WTC11 (cell line): ENCODE data around the gene RILPL1. TPM values are rescaled to one million over a fixed set of nuclear protein-coding genes. Genes with fewer than 3 reads are reported as not detected.

Source experiments
- ATAC-seq: fragments of 200-7000 bp; cut with Tn5 transposase; 2 replicates; pipeline ENCODE4 v1.10.0; 2021; ENCODE audit warnings: mild to moderate bottlenecking, moderate library complexity
- CTCF ChIA-PET: fragments of 300-600 bp; sonication (Branson Sonifier 250); formaldehyde crosslinking; loops from one replicate; lab custom pipeline; 2021; ENCODE audit warnings: antibody characterized with exemption; lab: Charles Lee
- POLR2A ChIA-PET: fragments of 350-600 bp; sonication (Branson Sonifier 250); formaldehyde crosslinking; loops from one replicate; lab custom pipeline; 2021; ENCODE audit warnings: antibody characterized with exemption; lab: Charles Lee
- DNase-seq: peaks from one replicate; pipeline ENCODE4 v3.0.0; 2021; ENCODE audit warnings: low spot score
- H3K27ac Mint-ChIP-seq: 2 replicates; pipeline ENCODE4 v1.8.0; 2021; ENCODE audit warnings: mixed read lengths
- H3K27me3 Mint-ChIP-seq: 2 replicates; pipeline ENCODE4 v1.8.0; 2021; ENCODE audit warnings: low read depth, mild to moderate bottlenecking, moderate library complexity, mixed read lengths
- H3K36me3 Mint-ChIP-seq: 2 replicates; pipeline ENCODE4 v1.8.0; 2021; ENCODE audit warnings: mixed read lengths
- H3K4me1 Mint-ChIP-seq: 2 replicates; pipeline ENCODE4 v1.8.0; 2022; ENCODE audit warnings: mixed read lengths
- H3K4me3 Mint-ChIP-seq: 2 replicates; pipeline ENCODE4 v1.8.0; 2021; ENCODE audit warnings: mild to moderate bottlenecking, moderate library complexity, mixed read lengths
- H3K9me3 Mint-ChIP-seq: 2 replicates; pipeline ENCODE4 v1.8.0; 2021; ENCODE audit warnings: mixed read lengths
- ARID4B ChIP-seq: sonication (generic); formaldehyde crosslinking; IDR thresholded peaks from 2 replicates; pipeline ENCODE4 v1.8.0; 2023; ENCODE audit warnings: missing genetic modification reagents, mild to moderate bottlenecking, borderline replicate concordance
- ATF3 ChIP-seq: sonication (generic); formaldehyde crosslinking; conservative IDR thresholded peaks from 2 replicates; pipeline ENCODE4 v1.8.1; 2022; ENCODE audit warnings: mild to moderate bottlenecking, missing genetic modification reagents
- CREM ChIP-seq: sonication (generic); formaldehyde crosslinking; IDR thresholded peaks from 2 replicates; pipeline ENCODE4 v1.8.1; 2022; ENCODE audit warnings: mild to moderate bottlenecking, missing genetic modification reagents, moderate library complexity
- E2F1 ChIP-seq: sonication (generic); formaldehyde crosslinking; IDR thresholded peaks from 2 replicates; pipeline ENCODE4 v1.8.0; 2022; ENCODE audit warnings: mild to moderate bottlenecking, missing genetic modification reagents
- ESRRA ChIP-seq: sonication (generic); formaldehyde crosslinking; IDR thresholded peaks from 2 replicates; pipeline ENCODE4 v1.8.1; 2022; ENCODE audit warnings: mild to moderate bottlenecking, missing genetic modification reagents, borderline replicate concordance
- FOXP1 ChIP-seq: sonication (generic); formaldehyde crosslinking; IDR thresholded peaks from 2 replicates; pipeline ENCODE4 v1.8.0; 2022; ENCODE audit warnings: missing genetic modification reagents, mild to moderate bottlenecking, moderate library complexity, borderline replicate concordance
- IRF1 ChIP-seq: sonication (generic); formaldehyde crosslinking; IDR thresholded peaks from 2 replicates; pipeline ENCODE4 v1.8.0; 2023; ENCODE audit warnings: missing genetic modification reagents
- JAZF1 ChIP-seq: fragments of 250-450 bp; sonication (Bioruptor Pico); IDR thresholded peaks from 2 replicates; pipeline ENCODE4 v1.9.0; 2021; ENCODE audit warnings: moderate library complexity, mild to moderate bottlenecking, inconsistent platforms
- JUN ChIP-seq: sonication (generic); formaldehyde crosslinking; IDR thresholded peaks from 2 replicates; pipeline ENCODE4 v1.8.0; 2023; ENCODE audit warnings: mild to moderate bottlenecking, missing genetic modification reagents
- NFE2L1 ChIP-seq: sonication (generic); formaldehyde crosslinking; IDR thresholded peaks from 2 replicates; pipeline ENCODE4 v1.8.1; 2023; ENCODE audit warnings: missing genetic modification reagents
- NFYB ChIP-seq: sonication (generic); formaldehyde crosslinking; conservative IDR thresholded peaks from 2 replicates; pipeline ENCODE4 v1.8.0; 2022; ENCODE audit warnings: low read depth, missing genetic modification reagents
- PRDM15 ChIP-seq: sonication (generic); formaldehyde crosslinking; IDR thresholded peaks from 2 replicates; pipeline ENCODE4 v1.8.0; 2022; ENCODE audit warnings: missing genetic modification reagents
- PREB ChIP-seq: sonication (generic); formaldehyde crosslinking; IDR thresholded peaks from 2 replicates; pipeline ENCODE4 v1.8.1; 2022; ENCODE audit warnings: mild to moderate bottlenecking, missing genetic modification reagents, moderate library complexity, borderline replicate concordance
- RORB ChIP-seq: fragments of 250-450 bp; sonication (Bioruptor Pico); IDR thresholded peaks from 2 replicates; pipeline ENCODE4 v1.9.0; 2021; ENCODE audit warnings: mild to moderate bottlenecking
- TCF7 ChIP-seq: sonication (generic); formaldehyde crosslinking; IDR thresholded peaks from 2 replicates; pipeline ENCODE4 v1.8.0; 2022; ENCODE audit warnings: mild to moderate bottlenecking, low read depth, missing genetic modification reagents, moderate library complexity
- USF2 ChIP-seq: sonication (generic); formaldehyde crosslinking; IDR thresholded peaks from 2 replicates; pipeline ENCODE4 v1.8.1; 2023; ENCODE audit warnings: mild to moderate bottlenecking, missing genetic modification reagents, moderate library complexity
- ZBTB21 ChIP-seq: sonication (generic); formaldehyde crosslinking; IDR thresholded peaks from 2 replicates; pipeline ENCODE4 v1.8.1; 2023; ENCODE audit warnings: mild to moderate bottlenecking, missing genetic modification reagents, borderline replicate concordance
- ZMAT4 ChIP-seq: fragments of 250-450 bp; sonication (Bioruptor Pico); IDR thresholded peaks from 2 replicates; pipeline ENCODE4 v1.9.0; 2021; ENCODE audit warnings: mild to moderate bottlenecking
- ZNF121 ChIP-seq: sonication (generic); formaldehyde crosslinking; IDR thresholded peaks from 2 replicates; pipeline ENCODE4 v1.8.0; 2023; ENCODE audit warnings: missing genetic modification reagents
- ZNF138 ChIP-seq: sonication (generic); formaldehyde crosslinking; conservative IDR thresholded peaks from 2 replicates; pipeline ENCODE4 v1.8.1; 2022; ENCODE audit warnings: mild to moderate bottlenecking, moderate library complexity, missing genetic modification reagents
- ZNF219 ChIP-seq: sonication (generic); formaldehyde crosslinking; IDR thresholded peaks from 2 replicates; pipeline ENCODE4 v1.8.0; 2023; ENCODE audit warnings: missing genetic modification reagents, mild to moderate bottlenecking, borderline replicate concordance
- ZNF317 ChIP-seq: sonication (generic); formaldehyde crosslinking; IDR thresholded peaks from 2 replicates; pipeline ENCODE4 v1.8.1; 2023; ENCODE audit warnings: low read depth, mild to moderate bottlenecking, moderate library complexity, missing genetic modification reagents, borderline replicate concordance
- total RNA-seq: library from RNA; stranded (reverse); gene quantifications from 3 replicates; pipeline ENCODE4 v1.2.3, GENCODE V29; 2021

RILPL1 gene
- total RNA-seq, 1 experiment from 2014 or later: 8.2 TPM

- TF ChIP-seq USF2 (CRISPR knock-in tag) (no peak), RORB (CRISPR knock-in tag) (no peak), JAZF1 (no peak)
- TF ChIP-seq, all 79 proteins: peak for 0
These were observed 2.4 kb downstream of the RILPL1 start (continued) for GRCh38 chr12:123531091-123531490.

- Mint-ChIP-seq H3K27ac (no peak overlapping the region), H3K9me3 (no peaks in the 10 kb centered on the region), H3K27me3 (peaks cover 25% of the 10 kb centered on the region), H3K4me1 (peaks cover 4% of the 10 kb centered on the region), H3K4me3 (no peak overlapping the region), H3K36me3 (no peaks in the 10 kb centered on the region)
- ChIA-PET CTCF (no interaction called here), POLR2A (no interaction called here)
- DNase-seq (no peak), ATAC-seq (no peak)
- TF ChIP-seq NFYB: no peak
- TF ChIP-seq CREM (CRISPR knock-in tag): no peak
- no peak for TF ChIP-seq ZNF121 (CRISPR knock-in tag)
- no peak for TF ChIP-seq JUN (CRISPR knock-in tag)
- TF ChIP-seq IRF1 (CRISPR knock-in tag): no peak
- no peak for TF ChIP-seq NFE2L1 (CRISPR knock-in tag)
- TF ChIP-seq ZNF317 (CRISPR knock-in tag): no peak
- no peak for TF ChIP-seq PRDM15
- TF ChIP-seq ZNF219: no peak
These were observed 2.9 kb downstream of the RILPL1 start for GRCh38 chr12:123530668-123531067.

- CTCF ChIA-PET: no interaction called here
- H3K36me3 Mint-ChIP-seq: no peaks in the 10 kb centered on the region
- DNase-seq (no peak), ATAC-seq (no peak)
- H3K4me3 Mint-ChIP-seq: no peak overlapping the region
- POLR2A ChIA-PET: no interaction called here
- no peak overlapping the region for H3K27ac Mint-ChIP-seq
- H3K4me1 Mint-ChIP-seq: peaks cover 4% of the 10 kb centered on the region
- H3K27me3 Mint-ChIP-seq: peaks cover 23% of the 10 kb centered on the region
- no peaks in the 10 kb centered on the region for H3K9me3 Mint-ChIP-seq
- TF ChIP-seq ZNF317 (CRISPR knock-in tag) (no peak), ARID4B (CRISPR knock-in tag) (no peak), ZMAT4 (CRISPR knock-in tag) (no peak), TCF7 (CRISPR knock-in tag) (no peak), FOXP1 (CRISPR knock-in tag) (no peak), E2F1 (CRISPR knock-in tag) (no peak), ESRRA (CRISPR knock-in tag) (no peak), ZBTB21 (no peak), JAZF1 (no peak), ATF3 (CRISPR knock-in tag) (no peak), ZNF138 (CRISPR knock-in tag) (no peak), PREB (no peak)
These were observed 3.8 kb downstream of the RILPL1 start for GRCh38 chr12:123529686-123530085.
